Activated CD8-positive, alpha-beta memory T cell treated with anti-CD3 and anti-CD28 coated beads, Interleukin-2, amount 50 U/mL, for 24 hours (primary cell): Measurements from ENCODE around the gene GMPR.

Source experiments
- DNase-seq: peaks from one replicate; pipeline ENCODE4 v3.0.0-alpha.2; 2020; ENCODE audit errors: extremely low read depth

Gene GMPR

DNA sequence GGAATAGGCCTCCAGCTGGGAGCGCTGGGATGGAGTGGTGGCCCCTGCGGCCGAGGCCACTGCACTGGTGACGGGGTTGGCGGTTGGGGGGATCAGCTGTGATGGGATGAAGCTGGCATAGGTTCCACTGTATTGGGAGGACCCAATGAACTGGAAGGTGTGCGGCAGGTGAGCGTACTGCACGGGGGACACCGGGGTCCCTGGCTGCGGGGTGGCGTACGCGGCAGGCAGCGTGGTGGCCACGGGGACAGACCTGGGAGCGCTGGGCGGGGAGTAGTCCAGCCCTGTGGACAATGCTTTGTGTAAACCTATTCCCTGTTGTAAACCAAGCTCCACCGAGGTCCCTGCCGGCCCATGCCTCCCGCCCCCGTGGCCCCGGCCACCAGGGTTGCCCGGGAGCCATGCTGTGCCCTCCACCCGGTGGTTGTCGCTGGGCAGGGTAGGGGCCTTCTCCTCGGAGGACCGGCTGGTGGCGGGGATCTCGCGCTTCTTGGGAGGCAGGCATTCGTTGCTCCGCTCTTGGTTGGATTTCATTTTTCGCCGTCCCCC, 89.5 kb downstream of the GMPR start:
- DNase-seq, result no peak

DNA sequence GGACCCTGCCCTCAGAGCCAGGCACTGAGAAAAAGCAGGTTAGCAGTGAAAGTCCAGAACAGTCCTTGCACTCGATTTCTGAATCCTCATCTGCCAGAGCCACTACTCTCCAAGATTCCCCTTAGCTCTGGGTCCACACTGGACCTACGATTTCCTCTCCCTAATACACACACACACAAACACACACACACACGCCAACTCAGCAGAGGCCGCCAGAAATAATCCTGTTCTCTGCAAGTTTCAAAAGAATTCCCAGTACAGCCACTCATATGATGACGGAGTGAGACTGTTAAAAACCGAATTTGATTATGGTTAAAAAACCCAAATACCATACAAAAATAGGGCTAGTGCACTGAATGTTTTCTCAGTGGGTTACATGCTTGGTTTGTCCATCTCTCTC, 90.8 kb downstream of the GMPR start:
- DNase-seq, result no peak

DNA sequence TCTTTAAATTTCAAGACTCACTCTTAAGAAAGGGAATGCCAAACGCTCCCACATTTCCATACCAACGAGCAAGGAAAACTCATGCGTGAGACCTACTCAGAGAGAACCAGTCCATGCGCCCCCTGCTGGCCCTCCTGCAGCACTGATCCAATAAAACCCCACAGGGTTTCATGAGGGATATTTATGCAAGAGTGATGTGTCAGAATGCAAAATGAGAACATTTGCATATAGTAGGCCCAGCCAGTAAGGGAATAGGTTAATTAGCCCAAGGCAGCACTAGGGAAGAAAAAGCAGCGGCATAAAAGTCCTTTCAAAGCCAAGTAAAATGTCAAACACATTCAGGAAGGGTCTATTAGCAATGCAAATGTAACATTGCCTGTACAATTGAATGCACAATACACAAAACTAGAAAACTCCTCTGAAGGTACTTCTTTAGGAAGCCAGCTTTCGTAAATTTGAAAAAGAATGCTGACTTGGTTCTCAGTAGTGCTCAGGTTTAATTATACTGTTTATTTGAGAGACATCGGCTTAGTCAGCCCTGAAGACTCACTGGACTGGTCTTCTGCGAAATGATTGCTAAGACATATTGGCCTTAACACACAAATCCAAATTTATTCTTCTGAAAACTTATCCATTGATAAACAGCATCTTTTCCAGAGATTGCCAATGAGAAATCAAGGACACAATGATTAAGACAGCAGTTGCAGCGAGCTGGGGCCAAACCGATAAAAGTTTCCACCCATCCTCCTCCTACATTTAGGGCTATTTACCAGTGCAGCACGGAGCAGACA, 93.2 kb downstream of the GMPR start:
- no peak for DNase-seq

DNA sequence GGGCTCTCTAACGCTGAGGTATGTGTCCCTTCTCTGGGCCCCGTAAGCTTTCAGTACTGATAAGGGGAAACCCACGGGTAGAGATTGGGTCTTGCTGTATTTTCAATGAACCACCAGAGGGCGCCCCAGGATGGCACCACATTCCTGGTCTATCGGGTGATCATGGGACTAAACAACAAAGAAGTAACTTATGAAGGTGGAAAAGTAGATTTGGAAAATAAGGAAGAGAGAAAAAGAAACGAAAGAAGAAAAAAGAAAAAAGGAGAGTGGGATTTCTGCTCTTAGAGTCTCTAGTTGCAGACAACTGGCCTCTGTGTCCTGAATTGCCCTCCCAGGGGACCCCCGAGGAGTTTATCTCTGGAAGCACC, 93.8 kb downstream of the GMPR start:
- peak; percentile 74 for DNase-seq

DNA sequence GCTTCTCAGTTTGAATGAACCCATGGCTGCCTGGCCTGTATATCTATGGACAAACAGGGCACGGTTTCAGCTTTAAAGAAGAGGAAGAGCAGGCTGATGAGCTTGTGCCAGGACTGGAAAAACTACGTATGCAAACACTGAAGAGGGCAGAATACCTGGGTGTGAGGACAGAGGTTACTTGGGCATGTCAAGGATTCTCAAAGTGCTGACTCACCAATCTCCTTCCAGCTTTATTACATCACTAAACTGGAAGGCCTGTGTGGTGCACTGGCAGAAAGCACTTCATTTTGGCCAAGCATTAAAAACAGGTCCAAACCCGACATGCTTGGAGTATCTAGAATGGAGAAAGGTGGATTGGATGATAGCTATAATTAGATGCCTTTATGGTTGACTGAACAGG, 95.2 kb downstream of the GMPR start:
- no peak for DNase-seq

DNA sequence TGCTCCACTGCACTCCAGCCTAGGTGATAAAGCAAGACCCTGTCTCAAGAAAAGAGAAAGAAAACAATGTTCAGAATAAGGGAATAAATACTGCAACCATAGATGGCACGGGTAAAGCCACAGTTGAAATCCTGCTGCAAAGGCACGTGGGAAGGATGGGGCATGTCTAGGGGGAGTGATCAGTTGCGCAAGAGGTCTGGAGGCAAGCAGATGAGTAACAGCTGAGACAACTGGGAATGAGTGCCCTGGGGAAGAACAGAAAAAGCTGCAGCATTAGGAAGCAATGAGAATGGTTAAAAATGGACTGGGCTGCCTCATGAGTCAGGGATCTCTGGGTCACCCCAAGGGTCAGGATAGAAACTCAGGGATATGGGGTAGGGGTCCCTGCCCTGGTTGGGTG, 96.3 kb downstream of the GMPR start:
- DNase-seq, result no peak

DNA sequence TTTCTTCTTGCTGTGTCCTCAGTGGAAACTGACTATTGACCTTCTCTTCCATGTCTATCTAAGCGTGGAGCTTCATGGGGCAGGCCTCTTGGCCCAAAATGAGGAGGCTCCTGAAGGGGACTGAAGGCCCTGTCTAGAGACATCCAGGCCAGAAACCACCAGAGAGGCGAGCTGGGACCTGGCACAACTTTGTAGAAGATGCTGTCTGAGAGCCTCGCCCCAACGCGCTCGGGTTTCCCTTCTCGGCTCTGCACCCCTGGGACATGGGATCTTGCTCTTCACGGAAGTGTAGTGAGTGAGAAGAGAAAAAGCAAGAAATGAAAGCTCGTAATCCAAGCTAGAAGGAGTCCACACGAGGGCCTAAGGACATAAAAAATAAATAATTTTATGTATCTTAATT, 96.8 kb downstream of the GMPR start:
- no peak for DNase-seq

DNA sequence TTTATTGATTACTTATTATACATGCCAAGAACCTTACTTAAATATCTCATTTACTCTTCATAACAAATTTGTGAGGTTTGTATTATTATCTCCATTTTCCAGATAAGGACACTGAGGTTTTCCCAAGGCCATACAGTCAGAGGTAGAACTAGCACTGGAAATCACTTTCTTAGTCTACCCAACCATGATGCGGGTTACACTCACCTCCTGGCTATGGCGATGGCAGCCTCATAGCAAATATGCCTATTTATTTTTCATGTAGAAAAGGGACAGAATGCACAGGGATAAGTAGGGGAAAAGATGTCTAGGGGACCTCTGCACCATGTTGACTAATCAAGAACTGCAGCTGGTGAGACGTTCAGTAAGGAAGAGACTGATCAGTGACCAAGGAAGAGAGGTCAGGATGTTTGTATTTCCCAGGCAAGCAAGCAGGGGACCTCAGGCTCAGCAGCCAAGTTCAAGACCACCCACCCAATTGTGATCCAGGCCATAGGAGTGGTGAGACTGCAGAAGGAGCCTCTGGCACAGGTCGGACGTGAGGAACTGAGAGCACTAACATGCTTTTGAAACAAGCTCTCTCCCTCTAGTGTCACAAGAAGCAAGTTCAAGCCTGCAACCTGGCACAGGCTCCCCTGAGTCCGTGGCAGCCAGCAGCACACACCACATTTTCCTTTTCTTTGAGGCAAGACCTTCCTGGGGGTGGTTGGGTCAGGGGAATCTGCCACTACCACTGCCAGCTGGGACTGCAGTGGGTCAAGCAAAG, 97.8 kb downstream of the GMPR start:
- no peak for DNase-seq

DNA sequence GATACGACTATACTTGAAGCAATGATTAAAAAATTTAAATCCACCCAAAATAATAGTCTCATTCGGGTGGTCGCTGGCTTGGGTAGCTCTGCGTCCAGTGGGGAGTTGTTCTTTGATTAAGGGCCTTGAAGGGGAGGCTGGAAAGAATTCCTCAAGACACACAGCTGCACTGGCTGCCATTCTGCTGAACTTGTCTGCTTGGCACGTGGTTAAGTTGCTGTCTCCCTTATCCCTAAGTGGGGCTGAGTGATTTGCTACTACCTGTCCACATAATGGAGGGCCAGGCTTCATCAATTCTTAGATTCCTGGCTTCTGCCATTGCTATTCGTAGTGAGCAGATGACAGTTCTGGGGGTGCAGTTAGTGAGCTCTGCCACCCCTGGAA, 98.5 kb downstream of the GMPR start:
- DNase-seq, result no peak

DNA sequence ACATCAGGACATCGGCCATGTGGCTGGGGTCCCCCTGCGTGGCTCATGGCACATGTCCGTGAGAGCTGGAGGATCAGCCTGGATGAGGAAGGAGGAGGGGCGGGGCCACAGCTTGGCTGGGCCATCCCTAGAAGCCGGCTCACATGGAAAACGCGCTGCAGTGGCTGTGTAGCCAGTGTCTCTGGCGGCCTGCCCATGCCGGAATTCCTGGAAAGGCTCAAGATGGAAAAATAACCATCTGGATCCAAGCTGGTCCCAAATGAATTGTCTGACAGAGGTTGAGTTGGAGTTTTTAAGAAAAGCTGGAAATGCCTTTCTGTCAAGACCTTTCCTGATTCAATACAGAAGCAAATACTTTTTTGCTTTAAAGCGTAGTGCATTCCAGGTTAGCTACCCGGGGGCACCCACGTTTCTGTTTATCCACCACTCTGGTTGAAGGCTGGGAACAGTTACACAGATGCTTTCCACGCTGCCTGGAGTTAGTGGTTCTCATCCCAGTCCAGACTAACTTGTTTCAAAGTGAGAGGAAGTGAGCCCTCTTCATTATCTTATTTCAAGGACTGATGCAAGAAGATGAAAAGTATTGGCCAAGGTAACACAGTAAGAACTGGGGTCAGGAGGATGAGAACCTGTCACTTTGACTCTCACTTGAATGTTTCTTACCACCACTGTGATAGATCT, 99.0 kb downstream of the GMPR start:
- no peak for DNase-seq

DNA sequence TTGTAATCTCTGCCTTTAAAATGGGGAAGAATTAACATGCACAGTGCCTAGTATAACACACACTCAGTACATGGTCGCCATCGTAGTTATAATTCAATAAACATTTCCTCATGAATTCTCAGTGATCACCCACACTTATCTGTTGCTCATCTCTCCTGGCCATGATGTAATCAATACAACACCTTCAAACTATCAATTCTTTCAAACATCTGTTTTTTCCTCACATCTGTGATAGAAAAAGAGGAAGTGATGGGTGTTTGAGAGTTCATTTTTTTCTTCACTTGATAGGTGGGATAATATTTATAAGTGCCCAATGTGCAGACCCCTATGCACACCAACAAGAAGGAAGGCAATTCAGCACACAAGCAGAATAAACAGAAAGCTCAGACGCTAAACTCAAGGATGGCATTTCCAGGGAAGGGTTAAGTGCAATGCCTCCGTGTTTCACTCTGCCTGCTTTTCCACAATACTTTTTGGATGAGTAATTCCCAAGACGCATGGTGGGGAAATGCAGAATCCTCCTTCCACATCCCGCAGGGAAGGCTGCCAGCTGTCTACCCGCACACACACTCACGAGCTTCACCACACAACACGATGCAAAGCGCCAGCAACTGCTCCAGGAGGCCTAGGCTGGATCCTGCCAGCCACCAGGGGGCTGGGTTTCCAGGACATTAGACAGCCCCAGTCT, 100.3 kb downstream of the GMPR start:
- DNase-seq, result no peak

DNA sequence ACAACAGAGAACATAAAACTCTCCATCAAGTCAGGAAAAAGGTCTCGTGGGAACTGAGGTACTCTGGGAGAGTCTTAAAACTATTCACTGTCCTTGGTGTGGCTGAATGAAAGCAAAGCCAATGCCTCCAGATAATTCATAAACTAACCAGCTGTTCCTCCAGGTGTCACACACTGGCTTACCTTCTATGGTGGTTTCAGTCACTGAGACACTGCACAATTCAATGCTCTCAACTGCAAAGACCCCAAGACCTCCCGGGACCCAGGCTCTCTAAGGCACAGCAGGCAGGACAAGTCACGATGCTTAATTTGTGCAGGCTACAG, 100.8 kb downstream of the GMPR start:
- DNase-seq, result no peak

DNA sequence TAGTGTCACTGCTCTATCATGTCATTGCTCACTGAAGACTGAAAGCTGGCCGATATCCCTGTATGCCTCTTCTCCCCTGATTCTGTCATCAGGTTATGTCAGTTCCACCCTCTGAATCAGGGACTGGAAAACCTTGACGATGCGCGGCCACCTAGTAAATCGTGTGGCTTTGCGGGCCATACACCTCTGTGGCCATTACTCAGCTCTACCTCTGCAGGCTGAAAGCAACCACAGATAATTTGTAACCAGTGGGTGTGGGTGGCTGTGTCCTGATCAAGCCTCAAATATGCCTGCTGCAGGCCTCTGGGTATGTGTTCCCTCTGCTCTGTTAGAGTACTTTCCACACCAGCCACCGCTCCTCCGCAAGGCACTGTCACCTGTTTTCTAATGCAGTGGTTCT, 105.2 kb downstream of the GMPR start:
- DNase-seq, result no peak

DNA sequence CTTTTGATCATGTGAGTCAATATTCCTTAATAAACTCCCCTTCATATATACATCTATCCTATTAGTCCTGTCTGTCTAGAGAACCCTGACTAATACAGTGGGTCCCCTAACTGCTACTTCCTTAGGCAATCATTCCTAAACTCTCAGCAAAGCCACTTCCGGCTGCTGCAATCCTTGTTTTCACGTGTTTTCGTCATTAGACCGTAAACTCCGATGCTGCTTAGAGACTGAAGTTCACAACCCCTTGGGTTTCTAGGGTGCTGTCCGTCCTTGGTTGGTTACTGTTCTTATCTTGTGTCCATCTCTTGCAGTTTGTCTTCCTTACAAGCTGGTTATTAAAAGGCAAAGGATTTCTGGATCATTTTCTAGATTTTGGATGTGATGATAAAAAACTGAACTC, 106.4 kb downstream of the GMPR start:
- DNase-seq, result no peak
